Prostate gland (tissue), 2 donors: ENCODE measurements around the gene PROM1.

Source experiments
- POLR2A ChIP-seq: fragments of 450-650 bp; IDR thresholded peaks from one replicate; pipeline ENCODE4 v1.6.1; 2016; ENCODE audit warnings: antibody characterized with exemption, mild to moderate bottlenecking
- POLR2AphosphoS5 ChIP-seq: sonication (generic); formaldehyde crosslinking; IDR thresholded peaks from one replicate; pipeline ENCODE4 v1.6.1; 2017; ENCODE audit warnings: antibody characterized with exemption
- TF ChIP-seq, protein P1 (sequence below), 4 experiments: fragments of 200-600 bp in 2 of 4; fragments of 450-650 bp in 2 of 4; sonication (generic) in 2 of 4; IDR thresholded peaks; 1 replicate in 3 of 4; 2 replicates in 1 of 4; pipeline ENCODE4 v1.5.1; 2016 to 2019; ENCODE audit warnings: antibody characterized with exemption in 4 of 4, mild to moderate bottlenecking in 2 of 4, moderate library complexity in 2 of 4

DNA sequence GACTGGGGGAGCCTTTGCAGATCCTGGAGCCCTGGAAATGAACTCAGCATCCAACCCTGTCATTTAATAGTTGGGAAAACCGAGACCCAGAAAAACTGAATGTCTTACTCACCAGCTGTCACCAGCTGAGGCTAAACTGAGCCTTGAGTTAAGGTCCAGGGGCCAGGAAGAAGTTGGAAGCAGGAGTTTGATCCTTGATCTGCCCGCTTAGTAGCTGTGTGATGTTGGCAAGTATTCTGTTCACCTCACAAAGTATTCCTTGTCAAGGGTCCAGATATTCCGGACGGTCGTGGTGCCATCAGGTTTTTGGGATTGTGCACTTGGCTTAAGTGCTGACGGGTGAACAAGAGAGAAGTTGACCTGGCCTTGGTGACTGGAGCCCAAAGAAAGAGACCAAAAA lies 30.7 kb upstream of the PROM1 start:
- TF ChIP-seq, protein P1, sequence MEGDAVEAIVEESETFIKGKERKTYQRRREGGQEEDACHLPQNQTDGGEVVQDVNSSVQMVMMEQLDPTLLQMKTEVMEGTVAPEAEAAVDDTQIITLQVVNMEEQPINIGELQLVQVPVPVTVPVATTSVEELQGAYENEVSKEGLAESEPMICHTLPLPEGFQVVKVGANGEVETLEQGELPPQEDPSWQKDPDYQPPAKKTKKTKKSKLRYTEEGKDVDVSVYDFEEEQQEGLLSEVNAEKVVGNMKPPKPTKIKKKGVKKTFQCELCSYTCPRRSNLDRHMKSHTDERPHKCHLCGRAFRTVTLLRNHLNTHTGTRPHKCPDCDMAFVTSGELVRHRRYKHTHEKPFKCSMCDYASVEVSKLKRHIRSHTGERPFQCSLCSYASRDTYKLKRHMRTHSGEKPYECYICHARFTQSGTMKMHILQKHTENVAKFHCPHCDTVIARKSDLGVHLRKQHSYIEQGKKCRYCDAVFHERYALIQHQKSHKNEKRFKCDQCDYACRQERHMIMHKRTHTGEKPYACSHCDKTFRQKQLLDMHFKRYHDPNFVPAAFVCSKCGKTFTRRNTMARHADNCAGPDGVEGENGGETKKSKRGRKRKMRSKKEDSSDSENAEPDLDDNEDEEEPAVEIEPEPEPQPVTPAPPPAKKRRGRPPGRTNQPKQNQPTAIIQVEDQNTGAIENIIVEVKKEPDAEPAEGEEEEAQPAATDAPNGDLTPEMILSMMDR (IDR thresholded peaks at IDR 0.05), result no peak
- no peak for TF ChIP-seq POLR2AphosphoS5
- TF ChIP-seq POLR2A, result no peak
